Erythroblast (primary cell): Measurements from ENCODE around the gene NACA.
"Not testable (repeated sequence)": the region's sequence is repeated elsewhere in the genome, so short reads cannot be mapped to it uniquely, and the experiment has no call there.

Experiments used
- DNase-seq, 2 experiments: peaks; one replicate each; lab custom pipeline; 2025; lab: John Stamatoyannopoulos, UW
- GATA1 ChIP-seq: IDR thresholded peaks from 2 replicates; pipeline ENCODE4 v1.6.1; 2011; ENCODE audit warnings: low read depth, mild to moderate bottlenecking, control low read depth, low read length, moderate library complexity
- POLR2A ChIP-seq: IDR thresholded peaks from 2 replicates; pipeline ENCODE4 v1.6.1; 2011; ENCODE audit warnings: mild to moderate bottlenecking, low read length

The NACA gene

GRCh38 chr12:56719056-56719455 is 6.0 kb downstream of the NACA start:
- TF ChIP-seq GATA1 (no peak), POLR2A (no peak)
- no peak for DNase-seq

GRCh38 chr12:56718636-56719035 is 6.5 kb downstream of the NACA start:
- TF ChIP-seq POLR2A = no peak
- no peak for DNase-seq

- TF ChIP-seq POLR2A (no peak), GATA1 (no peak)
These were observed 7.0 kb downstream of the NACA start for GRCh38 chr12:56718149-56718548.

GRCh38 chr12:56716933-56717880 is 7.9 kb downstream of the NACA start:
- peak in 1 of 2 experiments; percentile 19 for DNase-seq
- TF ChIP-seq POLR2A = no peak
- TF ChIP-seq GATA1 = no peak

More at GRCh38 chr12:56718149-56718548, 7.0 kb downstream of the NACA start:
- DNase-seq = no peak

GRCh38 chr12:56716458-56716857 is 8.6 kb downstream of the NACA start:
- no peak for DNase-seq
- no peak for TF ChIP-seq POLR2A
- TF ChIP-seq GATA1 = no peak

GRCh38 chr12:56715798-56716197 is 9.3 kb downstream of the NACA start:
- TF ChIP-seq GATA1 (no peak), POLR2A (no peak)
- DNase-seq = no peak

GRCh38 chr12:56714431-56714929 is 10.6 kb downstream of the NACA start:
- DNase-seq = no peak
- TF ChIP-seq POLR2A = no peak
- TF ChIP-seq GATA1 = no peak

- no peak for DNase-seq
- no peak for TF ChIP-seq GATA1
- no peak for TF ChIP-seq POLR2A
These were observed 11.8 kb downstream of the NACA start for GRCh38 chr12:56713345-56713744.

- TF ChIP-seq GATA1 (no peak), POLR2A (no peak)
- no peak for DNase-seq
These were observed 15.2 kb downstream of the NACA start for GRCh38 chr12:56709759-56710376.

GRCh38 chr12:56704522-56704921 is 20.6 kb downstream of the NACA start:
- not testable (repeated sequence) for DNase-seq

- peak; percentile 25 to 36 for DNase-seq
- no peak for TF ChIP-seq GATA1
- no peak for TF ChIP-seq POLR2A
These were observed 26.0 kb downstream of the NACA start for GRCh38 chr12:56699020-56699661.

GRCh38 chr12:56695327-56696101 is 29.6 kb downstream of the NACA start:
- peak; percentile 31 to 54 for DNase-seq

GRCh38 chr12:56694161-56694560 is 30.9 kb downstream of the NACA start:
- TF ChIP-seq GATA1 (no peak), POLR2A (no peak)
- DNase-seq = no peak

More at GRCh38 chr12:56695327-56696101, 29.6 kb downstream of the NACA start:
- no peak for TF ChIP-seq GATA1
- TF ChIP-seq POLR2A = no peak

- DNase-seq = no peak
- TF ChIP-seq POLR2A = no peak
- TF ChIP-seq GATA1 = no peak
These were observed 36.3 kb downstream of the NACA start for GRCh38 chr12:56688846-56689109.
